ENCODE data around the gene NEURL1B.

Gene NEURL1B, protein sequence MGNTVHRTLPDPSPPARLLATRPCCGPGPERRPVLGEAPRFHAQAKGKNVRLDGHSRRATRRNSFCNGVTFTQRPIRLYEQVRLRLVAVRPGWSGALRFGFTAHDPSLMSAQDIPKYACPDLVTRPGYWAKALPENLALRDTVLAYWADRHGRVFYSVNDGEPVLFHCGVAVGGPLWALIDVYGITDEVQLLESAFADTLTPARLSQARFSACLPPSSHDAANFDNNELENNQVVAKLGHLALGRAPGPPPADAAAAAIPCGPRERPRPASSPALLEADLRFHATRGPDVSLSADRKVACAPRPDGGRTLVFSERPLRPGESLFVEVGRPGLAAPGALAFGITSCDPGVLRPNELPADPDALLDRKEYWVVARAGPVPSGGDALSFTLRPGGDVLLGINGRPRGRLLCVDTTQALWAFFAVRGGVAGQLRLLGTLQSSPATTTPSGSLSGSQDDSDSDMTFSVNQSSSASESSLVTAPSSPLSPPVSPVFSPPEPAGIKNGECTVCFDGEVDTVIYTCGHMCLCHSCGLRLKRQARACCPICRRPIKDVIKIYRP

DNA sequence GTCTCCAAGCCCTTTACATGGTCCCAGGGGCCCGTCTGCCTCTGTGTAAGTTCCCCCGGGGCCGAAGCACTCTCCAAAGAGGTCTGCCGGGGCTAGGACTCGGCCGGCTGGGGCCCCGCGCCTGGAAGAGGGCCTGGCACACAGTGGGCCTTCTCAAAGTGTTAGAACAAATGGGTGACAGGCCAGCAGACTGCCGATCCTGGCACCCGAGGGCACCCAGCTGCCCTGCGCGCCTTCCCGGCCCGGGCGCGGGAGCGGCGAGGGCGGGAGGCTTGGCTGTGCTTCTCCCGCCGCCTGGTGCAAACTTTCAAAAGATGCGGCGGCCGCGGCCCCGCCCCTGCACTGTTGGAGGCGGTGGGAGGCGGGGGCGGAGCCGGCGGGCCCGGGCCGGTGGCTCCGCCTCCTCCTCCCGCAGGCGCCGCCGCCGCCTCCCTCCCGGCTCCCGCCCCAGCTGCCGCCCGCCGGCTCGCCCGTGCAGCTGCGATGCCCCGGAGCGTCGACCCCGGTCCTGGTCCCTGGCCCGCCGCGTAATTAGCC lies at the start of gene NEURL1B:
Gene NEURL1B, plus strand, starts transcription at position 442 of the 537 bp plus-strand sequence. CDS start 144 bp downstream, outside the sequence.
- no peaks in the 10 kb centered on the region for H3K9me3 Mint-ChIP-seq
- H3K4me1 Mint-ChIP-seq: peaks cover 34% of the 10 kb centered on the region
- H3K27ac Mint-ChIP-seq: no peak within 1 kb of the TSS
- H3K36me3 Mint-ChIP-seq: no peaks in the 10 kb centered on the region
- DNase-seq: peak; percentile 81
- CTCF ChIA-PET: interaction anchor here (3.1 kb wide), 1 partner anchor 57 kb away, joined by 13 read pairs; no protein-coding TSS in a partner anchor
- peaks cover 80% of the 10 kb centered on the region for H3K27me3 Mint-ChIP-seq
- peak within 1 kb of the TSS; percentile 67 for H3K4me3 Mint-ChIP-seq

DNA sequence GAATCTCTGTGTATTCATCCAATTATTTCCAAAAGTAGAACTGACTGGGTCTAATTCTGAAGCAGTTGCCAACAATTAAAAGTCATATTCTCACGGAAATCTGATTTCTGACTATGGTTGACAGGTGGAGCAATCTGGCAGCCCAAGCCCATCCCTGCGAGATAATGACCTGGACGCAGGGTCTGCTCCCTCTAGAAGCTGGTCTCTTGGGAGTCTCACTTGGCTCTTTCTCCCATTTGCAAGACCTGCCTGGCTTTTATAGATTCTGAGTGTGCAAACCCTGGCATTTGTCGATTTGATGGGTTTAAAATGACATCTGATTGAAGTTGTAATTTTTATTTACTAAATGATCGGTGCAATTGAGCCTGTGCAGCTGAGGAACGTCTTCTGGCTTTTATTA lies 49.4 kb upstream of the NEURL1B start:
- H3K4me3 Mint-ChIP-seq: no peak overlapping the region
- H3K9me3 Mint-ChIP-seq: peaks cover under 1% of the 10 kb centered on the region
- no peaks in the 10 kb centered on the region for H3K36me3 Mint-ChIP-seq
- CTCF ChIA-PET: no interaction called here
- no peak overlapping the region for H3K27ac Mint-ChIP-seq
- peaks cover 6% of the 10 kb centered on the region for H3K27me3 Mint-ChIP-seq
- no peaks in the 10 kb centered on the region for H3K4me1 Mint-ChIP-seq
- no peak for DNase-seq

DNA sequence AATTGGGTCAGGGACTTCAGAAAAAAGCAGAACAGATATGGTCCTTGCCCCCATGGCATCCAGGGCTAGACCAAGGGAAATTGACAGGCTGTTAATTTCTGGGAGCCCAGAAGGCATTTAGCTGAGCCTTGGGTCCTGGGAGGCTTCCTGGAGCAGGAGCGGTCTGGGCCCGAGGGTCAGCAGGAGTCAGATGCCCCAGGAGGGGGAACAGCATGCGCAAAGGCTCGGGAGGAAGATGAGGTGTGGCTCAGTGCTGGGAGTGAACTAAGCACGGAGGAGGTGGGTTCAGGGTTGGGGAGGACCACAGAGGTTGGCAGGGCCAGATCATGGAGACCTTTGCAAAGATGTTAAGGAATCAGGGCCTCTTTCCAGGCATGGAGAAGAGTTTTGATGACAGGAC lies 48.2 kb upstream of the NEURL1B start:
- H3K27me3 Mint-ChIP-seq: peaks cover 6% of the 10 kb centered on the region
- CTCF ChIA-PET: no interaction called here
- peaks cover 4% of the 10 kb centered on the region for H3K9me3 Mint-ChIP-seq

DNA sequence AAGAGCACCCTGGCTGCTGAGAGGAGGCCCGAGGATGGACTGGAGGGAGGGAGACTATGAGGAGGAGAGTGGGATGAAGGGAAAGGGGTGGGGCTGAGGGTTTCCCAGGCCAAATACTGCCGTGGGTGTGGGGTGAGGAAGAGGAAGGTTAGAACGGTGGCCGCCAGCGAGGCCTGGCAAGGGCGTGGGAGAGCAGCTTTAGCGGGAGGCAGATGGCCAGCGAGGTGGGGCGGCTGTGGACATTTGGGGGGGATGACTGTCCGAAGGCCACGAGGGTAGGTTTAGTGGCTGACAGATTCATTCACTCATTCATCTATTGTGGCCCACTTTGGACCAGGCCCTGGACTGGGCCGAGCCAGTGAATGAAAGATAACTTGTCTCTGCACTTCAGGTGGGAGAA lies 47.8 kb upstream of the NEURL1B start:
- Mint-ChIP-seq H3K27me3 (peaks cover 3% of the 10 kb centered on the region), H3K9me3 (peaks cover 4% of the 10 kb centered on the region), H3K27ac (no peak overlapping the region), H3K4me1 (no peaks in the 10 kb centered on the region), H3K4me3 (no peak overlapping the region), H3K36me3 (no peaks in the 10 kb centered on the region)
- DNase-seq: no peak
- CTCF ChIA-PET: no interaction called here

More for the DNA sequence above, 48.2 kb upstream of the NEURL1B start:
- Mint-ChIP-seq H3K27ac (no peak overlapping the region), H3K4me3 (no peak overlapping the region), H3K36me3 (no peaks in the 10 kb centered on the region), H3K4me1 (no peaks in the 10 kb centered on the region)
- no peak for DNase-seq

DNA sequence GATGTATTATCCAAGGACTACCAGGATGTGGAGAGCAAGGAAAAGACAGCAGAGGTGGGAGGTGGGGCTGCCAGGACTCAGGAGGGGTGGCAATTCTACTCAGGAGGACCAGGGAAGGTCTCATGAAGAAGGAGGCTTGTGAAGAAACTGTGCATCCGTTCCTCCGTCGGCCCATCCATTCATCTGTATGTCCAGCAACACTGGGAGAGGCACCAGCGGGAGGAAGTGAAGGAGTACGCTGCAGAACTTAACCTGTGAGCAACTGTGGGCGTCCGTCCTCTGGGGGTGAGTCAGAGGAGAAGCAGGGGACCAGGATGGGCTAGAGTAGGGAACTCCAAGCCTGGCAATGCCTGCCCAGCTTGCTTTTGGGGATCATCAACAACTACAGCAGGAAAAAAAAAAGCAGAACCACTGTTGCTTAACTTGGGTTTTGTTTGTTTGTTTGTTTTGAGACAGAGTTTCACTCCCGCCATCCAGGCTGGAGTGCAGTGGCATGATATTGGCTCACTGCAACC lies 47.3 kb upstream of the NEURL1B start:
- Mint-ChIP-seq H3K4me3 (no peak overlapping the region), H3K27ac (no peak overlapping the region), H3K27me3 (no peaks in the 10 kb centered on the region), H3K36me3 (no peaks in the 10 kb centered on the region), H3K9me3 (peaks cover 4% of the 10 kb centered on the region), H3K4me1 (no peaks in the 10 kb centered on the region)
- CTCF ChIA-PET: no interaction called here
- DNase-seq: no peak

DNA sequence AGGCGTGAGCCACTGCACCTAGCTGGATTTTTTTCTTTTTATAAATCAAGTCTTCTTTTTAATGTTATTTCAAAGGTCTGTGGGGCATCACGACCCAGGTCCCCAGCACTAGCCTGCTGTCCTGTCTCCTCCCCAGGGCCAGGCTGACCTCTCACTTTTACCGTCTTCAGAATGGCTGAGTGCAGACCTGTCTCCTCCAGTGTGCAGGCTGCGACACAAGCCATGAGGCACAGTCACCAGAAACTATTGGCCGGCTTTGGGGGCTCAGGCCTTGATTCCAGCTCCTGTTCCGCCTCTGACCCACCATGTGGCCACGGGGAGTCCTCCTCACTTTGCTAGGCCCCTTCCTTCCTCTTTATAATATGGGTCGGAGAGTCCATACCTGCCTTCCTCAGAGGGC lies 46.6 kb upstream of the NEURL1B start:
- H3K27me3 Mint-ChIP-seq: no peaks in the 10 kb centered on the region
- H3K4me1 Mint-ChIP-seq: no peaks in the 10 kb centered on the region
- no peaks in the 10 kb centered on the region for H3K36me3 Mint-ChIP-seq
- H3K27ac Mint-ChIP-seq: no peak overlapping the region
- H3K9me3 Mint-ChIP-seq: peaks cover 4% of the 10 kb centered on the region
- CTCF ChIA-PET: no interaction called here
- DNase-seq: no peak
- H3K4me3 Mint-ChIP-seq: no peak overlapping the region

DNA sequence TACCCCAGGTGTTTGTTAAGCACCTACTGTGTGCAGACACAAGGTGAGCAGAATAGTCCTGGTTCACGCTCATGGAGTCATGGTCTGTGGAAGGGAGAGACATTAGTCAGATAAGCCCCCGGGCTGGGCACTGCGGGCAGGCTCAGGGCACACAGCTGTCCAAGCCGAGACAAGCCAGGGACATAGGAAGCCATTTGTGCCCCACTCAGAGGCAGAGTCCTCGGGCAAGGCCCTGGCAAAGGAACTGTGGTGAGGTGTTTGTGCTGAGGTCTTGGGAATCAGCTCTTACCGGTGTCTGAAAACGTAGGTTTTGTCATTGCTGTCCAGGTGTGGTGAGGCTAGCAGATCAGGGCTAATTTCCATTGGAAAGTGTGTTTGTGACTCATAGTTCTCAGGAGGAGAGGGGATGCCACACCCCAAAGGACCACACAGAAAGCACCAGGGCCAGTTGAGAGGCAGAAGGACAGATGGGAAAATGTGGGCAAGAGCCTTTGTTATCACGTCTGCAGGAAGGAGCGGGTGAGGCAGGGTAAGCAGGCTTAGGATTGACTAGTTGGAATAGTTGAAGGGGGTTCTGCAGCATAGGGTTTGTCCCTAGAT lies 46.1 kb upstream of the NEURL1B start:
- no peak overlapping the region for H3K4me3 Mint-ChIP-seq

DNA sequence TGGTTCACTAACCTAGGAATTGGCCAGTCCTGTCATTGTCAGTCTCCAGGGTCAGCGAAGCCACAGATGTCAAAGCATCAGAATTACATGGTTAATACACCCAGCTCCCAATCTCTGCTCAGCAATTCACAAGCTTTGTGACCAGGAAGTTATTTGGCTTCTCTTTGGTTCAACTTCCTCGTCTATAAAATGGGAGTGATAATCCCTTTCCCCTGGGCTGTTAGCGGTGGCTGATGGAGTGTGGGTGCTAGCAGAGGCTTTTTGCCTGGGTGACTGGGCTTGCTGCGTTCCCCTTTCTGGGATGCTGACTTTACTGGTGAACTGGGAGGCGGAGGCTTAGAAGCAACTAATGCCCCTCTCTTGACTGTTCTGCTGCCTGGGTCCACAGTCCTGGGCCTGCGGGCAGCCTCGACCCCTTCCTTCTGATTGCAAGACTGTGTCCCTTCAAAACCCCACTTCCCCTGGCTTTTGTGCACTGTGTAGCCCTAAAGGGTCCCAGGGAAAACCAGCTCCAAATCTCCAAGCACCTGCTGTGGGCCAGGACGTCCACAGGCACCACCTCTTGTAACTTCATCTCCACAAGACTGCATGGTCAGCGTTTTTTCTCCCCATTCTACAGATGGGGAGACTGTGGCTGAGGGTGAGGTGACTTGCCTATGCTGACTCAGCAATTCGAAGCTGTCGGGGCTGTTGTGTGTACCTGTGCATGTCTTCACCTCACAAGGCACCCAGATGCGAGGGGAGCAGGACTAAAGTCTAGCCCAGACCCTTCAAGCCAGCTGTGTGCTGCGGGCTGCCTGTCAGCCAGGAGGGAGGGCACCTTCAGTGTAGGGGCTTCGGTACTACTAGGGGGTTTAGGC lies 45.2 kb upstream of the NEURL1B start:
- Mint-ChIP-seq H3K27ac (no peak overlapping the region), H3K4me1 (no peaks in the 10 kb centered on the region), H3K36me3 (no peaks in the 10 kb centered on the region), H3K27me3 (no peaks in the 10 kb centered on the region), H3K4me3 (no peak overlapping the region), H3K9me3 (peaks cover 4% of the 10 kb centered on the region)
- DNase-seq: no peak
- CTCF ChIA-PET: no interaction called here

More for the DNA sequence above, 46.1 kb upstream of the NEURL1B start:
- CTCF ChIA-PET: no interaction called here
- Mint-ChIP-seq H3K36me3 (no peaks in the 10 kb centered on the region), H3K9me3 (peaks cover 4% of the 10 kb centered on the region), H3K4me1 (no peaks in the 10 kb centered on the region), H3K27ac (no peak overlapping the region), H3K27me3 (no peaks in the 10 kb centered on the region)
- DNase-seq: no peak

DNA sequence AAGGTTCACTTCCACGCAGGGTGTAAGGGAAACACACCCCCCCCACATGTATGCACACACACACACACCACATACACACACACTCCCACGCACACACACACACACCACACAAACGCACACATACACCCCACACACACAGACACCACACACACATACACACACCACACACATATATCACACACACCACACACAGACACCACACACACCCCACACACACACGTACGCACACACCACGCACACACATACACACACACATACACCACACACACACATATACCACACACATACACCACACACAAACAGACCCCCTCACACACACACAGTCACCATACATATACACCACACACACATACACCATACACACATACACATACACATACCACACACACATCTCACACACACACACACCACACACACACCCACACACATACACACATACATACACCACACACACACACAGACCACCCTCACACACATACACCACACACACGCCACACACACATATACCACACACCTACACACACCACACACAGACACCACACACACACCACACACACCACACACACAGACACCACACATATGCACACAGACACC lies 44.3 kb upstream of the NEURL1B start:
- H3K4me3 Mint-ChIP-seq: no peak overlapping the region
- H3K27ac Mint-ChIP-seq: no peak overlapping the region

DNA sequence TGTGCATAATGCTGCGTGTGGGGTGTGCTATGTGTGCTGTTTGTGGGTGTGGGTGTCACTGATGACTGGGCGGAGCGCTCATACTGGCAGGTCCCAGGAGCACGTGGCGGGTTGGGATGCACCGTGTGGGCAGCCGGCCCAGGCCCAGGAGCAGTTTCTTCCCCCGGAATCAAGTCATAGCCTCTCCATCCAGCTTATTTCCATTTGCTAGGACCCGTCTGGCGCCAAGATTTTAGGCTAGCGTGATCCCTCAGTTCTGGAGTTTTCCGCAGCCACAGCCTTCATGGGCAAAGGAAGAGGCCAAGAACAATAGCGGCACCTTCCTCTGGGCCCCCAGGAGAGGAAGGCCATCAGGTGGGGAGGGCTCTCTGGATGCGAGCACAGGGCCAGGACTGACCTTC lies 43.3 kb upstream of the NEURL1B start:
- Mint-ChIP-seq H3K27ac (no peak overlapping the region), H3K9me3 (peaks cover 4% of the 10 kb centered on the region), H3K27me3 (peaks cover 6% of the 10 kb centered on the region), H3K4me1 (no peaks in the 10 kb centered on the region), H3K4me3 (no peak overlapping the region), H3K36me3 (no peaks in the 10 kb centered on the region)
- CTCF ChIA-PET: no interaction called here
- no peak for DNase-seq

More for the DNA sequence above, 44.3 kb upstream of the NEURL1B start:
- H3K9me3 Mint-ChIP-seq: peaks cover 4% of the 10 kb centered on the region
- CTCF ChIA-PET: no interaction called here
- H3K36me3 Mint-ChIP-seq: no peaks in the 10 kb centered on the region
- H3K27me3 Mint-ChIP-seq: no peaks in the 10 kb centered on the region
- no peaks in the 10 kb centered on the region for H3K4me1 Mint-ChIP-seq
- no peak for DNase-seq

DNA sequence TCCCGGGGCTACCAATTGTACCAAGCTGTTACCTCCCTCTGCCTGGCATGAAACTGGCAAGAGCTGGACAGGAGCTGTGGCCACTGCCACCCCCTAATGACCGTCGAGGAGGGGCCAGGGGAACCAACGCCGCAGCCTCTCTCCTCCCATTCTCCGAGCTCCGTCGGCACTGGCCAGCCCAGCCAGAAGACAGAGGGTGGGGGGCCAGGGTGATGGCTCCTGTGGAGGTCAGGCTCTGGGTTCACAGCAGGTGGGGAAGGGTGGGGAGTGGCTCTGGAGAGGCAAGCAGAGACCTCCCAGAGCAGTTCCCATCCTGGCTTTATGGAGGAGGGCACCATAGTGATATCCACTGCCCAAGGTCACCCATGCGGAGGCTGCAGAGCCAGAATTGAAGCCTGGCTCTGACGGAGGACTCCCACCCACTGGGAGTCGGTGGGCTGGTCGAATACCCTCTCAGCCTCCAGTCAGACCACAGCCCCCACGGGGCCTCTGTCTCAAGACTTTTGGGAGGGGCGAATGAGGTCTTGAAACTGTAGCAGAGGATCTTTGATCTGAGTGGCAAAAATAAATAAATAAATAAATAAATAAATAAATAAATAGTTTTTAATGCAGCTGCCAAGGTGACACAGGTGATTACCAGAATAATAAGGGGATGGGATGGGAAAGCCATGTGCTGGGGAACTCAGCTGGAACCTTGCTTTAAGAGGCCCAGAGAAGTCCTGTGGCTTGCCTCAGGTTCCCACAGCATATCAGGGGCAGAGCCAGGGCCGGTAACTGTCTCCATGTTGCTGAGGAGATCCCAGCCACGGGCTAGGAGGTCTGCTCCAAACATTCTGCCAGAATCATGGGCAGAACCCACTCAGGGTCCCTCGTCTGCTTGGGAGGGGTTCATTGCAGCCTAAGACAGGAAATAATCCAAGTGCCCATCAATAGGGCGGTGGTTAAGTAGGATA lies 42.5 kb upstream of the NEURL1B start:
- Mint-ChIP-seq H3K4me3 (no peak overlapping the region), H3K9me3 (peaks cover 4% of the 10 kb centered on the region), H3K36me3 (no peaks in the 10 kb centered on the region), H3K4me1 (no peaks in the 10 kb centered on the region), H3K27me3 (peaks cover 7% of the 10 kb centered on the region), H3K27ac (no peak overlapping the region)
- DNase-seq: no peak
- CTCF ChIA-PET: no interaction called here

DNA sequence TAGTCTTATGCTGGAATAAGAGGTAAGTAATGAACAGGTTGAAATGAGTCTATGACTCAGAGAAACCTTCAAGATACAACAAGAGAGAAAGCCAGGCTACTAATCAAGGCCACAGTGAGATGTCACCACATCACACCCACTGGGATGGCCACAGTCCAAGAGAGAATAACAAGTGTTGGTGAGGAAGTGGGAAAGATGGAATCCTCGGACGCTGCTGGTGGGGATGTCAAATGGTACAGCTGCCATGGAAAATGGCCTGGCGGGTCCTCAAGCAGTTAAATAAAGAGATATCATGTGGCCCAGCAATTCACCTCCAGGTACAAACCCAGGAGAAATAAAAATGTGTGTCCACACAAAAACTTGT lies 41.9 kb upstream of the NEURL1B start:
- CTCF ChIA-PET: no interaction called here
- H3K4me1 Mint-ChIP-seq: no peaks in the 10 kb centered on the region
- DNase-seq: no peak
- H3K4me3 Mint-ChIP-seq: no peak overlapping the region
- no peaks in the 10 kb centered on the region for H3K36me3 Mint-ChIP-seq
- H3K27ac Mint-ChIP-seq: no peak overlapping the region
- H3K9me3 Mint-ChIP-seq: peaks cover 4% of the 10 kb centered on the region
- peaks cover 7% of the 10 kb centered on the region for H3K27me3 Mint-ChIP-seq

DNA sequence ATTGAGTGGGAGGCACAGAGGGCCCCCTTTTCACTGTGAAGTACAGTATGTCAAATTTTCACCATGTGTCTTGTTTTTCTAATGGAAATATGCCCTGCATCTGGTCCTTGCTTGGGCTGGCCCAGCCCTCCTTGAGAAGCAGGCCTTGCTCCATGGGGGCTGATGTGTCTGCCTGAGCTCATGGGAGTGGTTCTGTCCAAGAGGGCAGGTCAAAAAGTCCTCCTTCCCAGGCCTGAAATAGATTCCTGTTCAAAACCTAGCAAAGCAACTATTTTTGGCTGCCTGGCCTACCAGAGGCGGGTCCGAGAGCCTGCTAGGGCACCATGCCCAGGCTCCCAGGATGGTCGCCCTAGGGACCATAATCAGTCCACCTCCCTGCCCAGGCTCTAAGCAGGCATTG lies 40.5 kb upstream of the NEURL1B start:
- H3K27me3 Mint-ChIP-seq: peaks cover 7% of the 10 kb centered on the region
- DNase-seq: no peak
- no peak overlapping the region for H3K27ac Mint-ChIP-seq
- H3K36me3 Mint-ChIP-seq: no peaks in the 10 kb centered on the region
- H3K9me3 Mint-ChIP-seq: peaks cover 4% of the 10 kb centered on the region
- no peaks in the 10 kb centered on the region for H3K4me1 Mint-ChIP-seq
- CTCF ChIA-PET: no interaction called here
- no peak overlapping the region for H3K4me3 Mint-ChIP-seq
